Activated T-cell treated with anti-CD3 and anti-CD28 coated beads, Interleukin-2, amount 50 U/mL, for 1 hour (primary cell): Measurements from ENCODE around the gene NRCAM.

ENCODE experiments used
- DNase-seq: peaks from one replicate; pipeline ENCODE4 v3.0.0-alpha.2; 2020

NRCAM gene

GRCh38 chr7:108236681-108237415, 219.4 kb downstream of the NRCAM start:
- no peak for DNase-seq

DNA sequence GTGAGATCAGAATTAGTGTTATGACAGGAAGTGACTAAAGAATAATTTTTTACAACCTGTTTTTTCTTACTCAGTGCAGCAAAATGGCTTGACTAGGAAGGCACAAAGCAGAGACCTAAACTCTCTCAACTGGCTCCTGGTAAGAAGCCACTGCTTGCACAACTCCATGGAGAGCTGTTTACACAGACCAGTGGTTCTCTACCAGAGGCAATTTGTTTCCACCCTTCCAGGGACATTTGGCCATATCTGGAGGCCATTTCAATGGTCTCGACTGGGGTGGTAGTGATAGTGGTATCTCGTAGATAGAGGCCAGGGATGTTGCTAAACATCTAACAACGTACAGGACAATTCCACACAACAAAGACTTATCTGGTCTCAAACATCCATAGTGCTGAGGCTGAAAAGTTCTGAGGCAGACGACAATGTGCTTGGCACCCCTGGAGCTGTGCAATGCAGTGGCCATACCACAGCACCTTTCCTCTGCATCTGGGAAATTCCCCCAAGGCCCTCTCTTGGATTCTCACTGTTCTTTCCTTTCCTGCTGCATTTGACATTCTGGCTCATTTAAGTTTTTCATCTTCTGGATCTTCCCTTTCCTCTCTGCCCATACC, 220.7 kb downstream of the NRCAM start:
- DNase-seq: no peak

DNA sequence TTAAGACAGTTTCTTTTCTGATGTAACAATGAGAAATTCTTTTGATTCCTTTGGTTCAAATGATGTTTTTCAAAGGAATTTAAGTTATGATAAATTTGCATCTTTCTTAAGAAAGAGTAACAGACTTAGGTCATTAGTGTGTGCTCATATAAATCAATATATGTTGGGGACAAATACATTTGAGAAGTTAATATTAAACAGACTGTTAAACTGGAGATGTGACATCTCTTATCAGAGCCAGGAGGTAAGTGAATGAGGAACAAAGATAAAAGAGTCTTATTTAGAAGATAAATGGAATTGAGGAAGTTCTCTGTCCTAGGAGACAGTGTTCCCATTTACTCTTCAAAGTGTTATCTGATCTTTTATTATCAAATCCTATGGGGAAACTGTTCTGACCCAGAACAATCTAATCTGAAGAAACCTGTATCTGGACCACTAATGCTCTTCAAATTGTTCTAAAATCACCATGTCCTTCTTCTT, 221.2 kb downstream of the NRCAM start:
- no peak for DNase-seq

GRCh38 chr7:108234281-108234680, 222.0 kb downstream of the NRCAM start:
- DNase-seq: no peak

- no peak for DNase-seq
These were observed 224.2 kb downstream of the NRCAM start for GRCh38 chr7:108232076-108232475.

DNA sequence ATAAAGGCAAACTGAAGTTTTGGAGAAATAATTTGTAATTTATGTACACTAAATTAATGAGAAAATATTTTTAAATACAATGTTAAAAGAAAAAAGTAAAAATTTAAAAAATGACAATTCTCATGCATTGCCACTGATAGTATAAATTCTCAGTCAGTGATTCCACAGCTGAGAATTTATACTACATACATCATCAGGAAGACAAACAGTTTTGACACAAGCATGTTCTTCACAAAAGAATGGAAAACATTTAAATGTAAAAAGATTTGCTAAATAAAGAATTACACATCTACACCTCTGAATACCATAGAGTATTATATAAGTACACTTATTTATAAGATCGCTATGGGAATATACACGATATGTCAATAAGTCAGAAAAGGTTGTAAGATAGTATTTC, 225.0 kb downstream of the NRCAM start:
- no peak for DNase-seq

DNA sequence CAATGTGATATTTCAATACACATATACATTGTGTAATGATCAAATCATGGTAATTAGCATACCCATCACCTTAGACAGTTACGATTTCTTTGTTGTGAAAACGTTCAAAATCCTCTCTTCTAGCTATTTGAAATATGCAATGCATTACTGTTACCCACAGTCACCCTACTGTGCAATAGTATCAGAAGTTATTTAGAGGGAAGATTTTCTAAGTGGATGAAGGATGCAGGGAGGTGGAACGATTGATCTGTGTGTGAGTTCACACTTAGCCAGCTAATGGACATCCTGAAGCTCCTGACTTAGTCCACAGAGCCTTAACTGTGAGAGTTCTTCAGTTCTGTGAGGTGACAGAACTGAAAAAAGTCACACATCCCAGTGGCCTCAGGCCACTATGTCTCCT, 228.9 kb downstream of the NRCAM start:
- DNase-seq: no peak

DNA sequence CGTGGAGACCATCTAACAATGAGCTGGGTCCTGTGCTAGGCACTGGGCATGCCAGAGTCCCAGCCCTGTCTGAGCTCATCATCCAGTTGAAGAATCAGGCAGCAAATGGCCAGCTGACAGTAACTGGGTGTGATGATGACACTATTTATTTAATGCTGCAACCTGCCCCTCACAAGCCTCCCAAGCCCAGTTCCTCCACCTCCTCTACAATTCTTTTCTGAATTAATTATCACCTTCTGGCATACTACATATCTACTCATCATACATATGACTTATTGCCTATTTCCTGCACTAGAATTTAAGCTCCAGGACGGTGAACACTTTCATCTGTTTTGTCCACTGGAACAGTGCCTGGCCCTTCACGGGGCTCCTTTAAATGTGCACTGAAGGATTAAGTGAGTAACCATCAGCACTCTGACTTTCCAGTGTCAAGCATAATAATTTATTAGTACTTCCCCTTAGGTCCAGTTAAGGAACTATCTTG, 229.4 kb downstream of the NRCAM start:
- no peak for DNase-seq

DNA sequence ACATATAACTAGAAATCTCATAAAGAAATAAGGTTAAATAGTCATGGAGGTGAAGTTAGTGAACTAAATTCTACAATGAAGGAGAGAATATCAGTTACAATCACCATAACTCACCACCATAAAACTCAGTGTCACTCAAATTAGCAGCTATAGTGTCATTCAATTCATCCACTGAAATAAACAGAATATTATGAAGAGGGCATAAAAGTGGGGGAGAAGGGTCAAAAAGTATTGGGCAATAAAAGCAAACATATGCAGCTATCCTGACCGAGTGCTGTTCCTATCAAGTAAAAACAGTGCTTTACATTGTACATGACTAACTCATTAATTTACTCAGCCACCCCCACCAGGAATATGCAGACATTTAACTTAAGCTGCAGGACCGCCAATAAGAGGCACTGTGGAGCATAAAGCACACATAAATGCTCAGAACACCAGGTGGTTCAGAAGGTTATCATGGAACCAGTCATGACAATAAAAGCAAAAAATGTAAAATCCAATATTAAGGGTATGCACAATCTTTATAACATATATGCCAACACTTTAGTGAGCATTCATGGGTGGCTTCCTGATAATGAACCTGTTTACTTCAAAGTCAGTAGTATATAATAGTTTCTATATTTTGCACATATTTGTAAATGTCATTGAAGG, 230.6 kb downstream of the NRCAM start:
- DNase-seq: no peak

- DNase-seq: no peak
These were observed 231.8 kb downstream of the NRCAM start for GRCh38 chr7:108224387-108224786.

DNA sequence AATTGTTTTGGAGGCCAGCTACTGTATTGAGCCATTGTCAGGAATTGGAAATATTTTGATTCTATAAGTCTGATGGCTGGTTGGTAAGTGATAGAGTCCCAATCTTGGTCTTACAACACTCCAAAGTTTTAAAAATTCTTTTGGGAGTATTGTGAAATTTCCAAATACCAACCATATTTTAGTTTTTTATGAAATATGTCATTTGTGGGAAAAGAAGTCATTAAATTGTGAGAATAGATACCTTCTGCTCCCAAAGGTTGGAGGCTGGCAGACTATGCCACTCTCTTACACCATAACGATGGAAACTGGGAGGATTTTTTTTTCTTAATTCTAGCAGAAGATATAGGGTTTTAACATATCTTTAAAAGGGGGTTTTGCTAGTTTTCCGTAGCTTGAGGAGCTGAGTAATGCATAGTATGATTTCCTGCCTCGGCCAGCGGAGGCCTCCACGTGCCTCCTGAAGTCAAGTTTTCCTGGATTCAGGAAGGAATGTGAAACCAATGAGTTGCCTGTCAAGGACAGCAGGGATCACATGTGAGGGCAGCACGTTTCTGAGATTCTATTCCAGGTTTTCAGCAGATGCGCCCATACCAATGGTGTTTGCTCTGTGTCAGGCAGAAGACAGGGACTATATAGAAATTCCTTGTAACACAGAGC, 233.9 kb downstream of the NRCAM start:
- DNase-seq: no peak

DNA sequence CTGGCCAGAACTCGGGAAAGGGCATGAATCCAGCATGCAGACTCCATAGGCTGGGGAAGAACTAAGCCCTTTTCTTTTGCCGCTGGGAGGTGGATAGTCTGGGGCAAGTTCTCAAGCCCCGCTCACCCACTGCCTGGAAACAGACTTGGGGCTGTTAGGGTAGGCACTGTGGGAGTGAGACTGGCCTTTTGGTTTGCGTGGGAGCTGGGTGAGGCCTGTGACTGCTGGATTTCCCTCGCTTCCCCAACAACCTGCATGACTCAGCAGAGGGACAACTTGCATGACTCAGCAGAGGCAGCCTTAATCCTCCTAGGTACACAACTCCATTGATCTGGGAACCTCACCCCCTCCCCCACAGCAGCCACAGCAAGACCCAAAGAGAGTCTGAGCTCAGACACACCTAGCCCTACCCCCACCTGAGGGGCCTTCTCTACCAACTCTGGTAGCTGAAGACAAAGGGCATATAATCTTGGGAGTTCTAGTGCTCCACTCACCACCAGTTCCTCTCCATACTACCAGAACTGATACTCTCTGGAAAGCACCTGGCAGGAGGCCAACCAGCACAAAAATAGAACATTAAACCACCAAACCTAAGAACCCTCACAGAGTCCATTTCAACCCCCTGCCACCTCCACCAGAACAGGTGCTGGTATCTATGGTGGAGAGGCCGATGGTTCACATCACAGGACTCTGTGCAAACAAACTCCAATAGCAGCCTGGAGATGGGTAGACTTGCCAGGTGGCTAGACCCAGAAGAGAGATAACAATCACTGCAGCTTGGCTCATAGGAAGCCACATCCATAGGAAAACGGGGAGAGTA, 244.6 kb downstream of the NRCAM start:
- no peak for DNase-seq

DNA sequence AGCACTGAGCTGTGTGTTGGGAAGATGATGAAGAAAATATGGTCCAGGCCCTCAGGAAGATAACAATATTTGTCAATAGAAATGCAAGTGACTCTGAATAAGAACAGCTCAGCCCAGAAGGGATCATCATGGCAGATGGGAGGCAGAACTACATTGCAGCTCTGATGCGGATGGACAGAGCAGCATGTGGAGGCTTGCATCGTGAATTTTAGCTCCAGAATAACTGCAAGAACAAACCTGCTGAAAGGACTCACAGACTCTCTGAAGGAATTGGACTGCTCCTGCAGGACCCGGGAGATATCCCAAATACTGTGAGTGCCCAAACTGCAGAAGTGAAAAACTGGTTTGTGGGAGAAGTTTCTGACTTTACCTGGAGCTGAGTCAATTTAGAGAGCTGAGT, 245.4 kb downstream of the NRCAM start:
- no peak for DNase-seq

- DNase-seq: no peak
These were observed 250.9 kb downstream of the NRCAM start for GRCh38 chr7:108205311-108205710.

GRCh38 chr7:108204281-108204796, 251.9 kb downstream of the NRCAM start:
- DNase-seq: no peak

GRCh38 chr7:108203537-108203936, 252.7 kb downstream of the NRCAM start:
- DNase-seq: no peak

- DNase-seq: no peak
These were observed 253.5 kb downstream of the NRCAM start for GRCh38 chr7:108202743-108203142.

DNA sequence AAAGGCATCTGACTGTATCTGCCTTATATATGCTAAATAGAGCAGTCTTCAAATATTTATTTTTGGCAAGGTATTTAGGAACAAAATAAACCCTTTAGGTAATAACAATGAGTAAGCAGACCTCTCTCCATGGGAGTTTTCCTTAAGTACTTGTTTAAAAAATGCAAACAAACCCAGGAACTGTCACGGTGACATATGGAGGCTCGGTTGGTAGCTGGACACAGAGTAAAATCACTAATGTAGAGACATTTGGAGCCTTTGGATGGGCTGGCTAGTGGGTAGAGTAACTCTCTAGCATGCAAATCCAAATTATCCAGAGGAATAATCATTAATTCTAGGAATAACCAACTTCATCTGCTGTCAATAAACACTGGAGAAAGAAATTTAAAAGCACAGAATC, 254.5 kb downstream of the NRCAM start:
- no peak for DNase-seq

GRCh38 chr7:108200326-108200725, 255.9 kb downstream of the NRCAM start:
- no peak for DNase-seq

- DNase-seq: no peak
These were observed 258.7 kb downstream of the NRCAM start for GRCh38 chr7:108197371-108198091.

DNA sequence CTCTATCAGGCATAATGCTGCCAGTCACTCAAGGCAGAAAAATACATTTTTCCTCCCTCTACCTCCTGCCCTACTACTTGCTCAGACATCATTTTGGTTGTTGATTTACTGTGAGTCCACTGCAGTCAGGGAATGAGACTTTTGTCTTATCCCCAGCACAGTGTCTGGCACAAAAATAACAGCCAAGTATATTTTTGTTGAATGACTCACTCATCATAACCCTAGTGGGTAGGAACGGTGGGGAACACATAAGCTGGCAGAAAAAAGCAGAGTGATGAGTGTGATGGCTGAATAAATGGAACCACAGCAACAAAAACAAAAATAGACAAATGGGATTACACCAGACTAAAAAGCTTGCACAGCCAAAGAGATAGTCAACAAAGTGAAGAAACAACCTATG, 260.2 kb downstream of the NRCAM start:
- no peak for DNase-seq
